Measurements from ENCODE around the gene COTL1. TPM values are rescaled to one million over a fixed set of nuclear protein-coding genes. Genes with fewer than 3 reads are reported as not detected.
"Not testable (repeated sequence)": the region's sequence is repeated elsewhere in the genome, so short reads cannot be mapped to it uniquely, and the experiment has no call there.

Gene COTL1
- total RNA-seq, 1 donor from 2014 or later: 487 TPM

DNA sequence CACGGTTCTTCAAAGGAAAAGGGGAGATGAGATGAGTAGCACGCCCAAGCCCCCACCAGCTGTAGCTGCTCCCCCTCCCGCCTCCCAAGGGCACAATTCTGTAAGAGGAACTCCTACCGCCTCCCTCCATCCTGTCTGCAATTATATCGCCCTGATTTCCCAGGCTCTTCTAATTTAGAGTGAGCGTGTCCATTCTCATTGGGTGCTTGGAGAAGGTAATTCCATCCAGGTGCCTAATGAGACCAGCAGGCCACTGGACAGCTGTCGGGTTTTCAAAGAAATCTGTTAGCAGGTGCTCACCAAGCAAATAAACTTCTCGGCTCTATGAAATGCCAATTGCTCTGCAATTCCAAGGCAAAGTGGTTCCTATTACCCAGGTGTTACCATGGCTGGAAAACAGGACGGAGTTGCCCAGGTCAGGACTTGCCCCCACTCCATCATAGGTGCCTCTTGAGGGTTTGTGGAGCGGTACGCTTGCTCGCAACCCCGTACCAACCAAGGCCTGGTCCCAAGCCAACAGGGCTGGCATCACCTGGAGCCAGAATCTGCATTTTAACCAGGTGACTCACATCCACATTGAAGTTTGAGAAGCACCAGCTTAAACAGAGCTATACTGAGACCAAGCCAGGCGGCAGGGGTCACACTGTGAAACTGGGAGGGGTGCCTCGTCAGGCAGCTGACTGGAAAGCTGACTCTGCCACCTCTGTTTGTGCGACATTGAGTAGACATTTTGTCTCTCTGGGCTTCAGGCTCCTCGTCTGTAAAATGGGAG lies 97.0 kb downstream of the COTL1 start:
- no peaks in the 10 kb centered on the region for H3K9me3 Mint-ChIP-seq
- TF ChIP-seq, protein P1, sequence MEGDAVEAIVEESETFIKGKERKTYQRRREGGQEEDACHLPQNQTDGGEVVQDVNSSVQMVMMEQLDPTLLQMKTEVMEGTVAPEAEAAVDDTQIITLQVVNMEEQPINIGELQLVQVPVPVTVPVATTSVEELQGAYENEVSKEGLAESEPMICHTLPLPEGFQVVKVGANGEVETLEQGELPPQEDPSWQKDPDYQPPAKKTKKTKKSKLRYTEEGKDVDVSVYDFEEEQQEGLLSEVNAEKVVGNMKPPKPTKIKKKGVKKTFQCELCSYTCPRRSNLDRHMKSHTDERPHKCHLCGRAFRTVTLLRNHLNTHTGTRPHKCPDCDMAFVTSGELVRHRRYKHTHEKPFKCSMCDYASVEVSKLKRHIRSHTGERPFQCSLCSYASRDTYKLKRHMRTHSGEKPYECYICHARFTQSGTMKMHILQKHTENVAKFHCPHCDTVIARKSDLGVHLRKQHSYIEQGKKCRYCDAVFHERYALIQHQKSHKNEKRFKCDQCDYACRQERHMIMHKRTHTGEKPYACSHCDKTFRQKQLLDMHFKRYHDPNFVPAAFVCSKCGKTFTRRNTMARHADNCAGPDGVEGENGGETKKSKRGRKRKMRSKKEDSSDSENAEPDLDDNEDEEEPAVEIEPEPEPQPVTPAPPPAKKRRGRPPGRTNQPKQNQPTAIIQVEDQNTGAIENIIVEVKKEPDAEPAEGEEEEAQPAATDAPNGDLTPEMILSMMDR (IDR thresholded peaks at IDR 0.05): no peak
- ChIA-PET CTCF (interaction anchor here (0.6 kb wide), 1 partner anchor 101 kb away, joined by 3 read pairs; no protein-coding TSS in a partner anchor), POLR2A (interaction anchor here (1.3 kb wide), 1 partner anchor 15 kb away, joined by 3 read pairs; no protein-coding TSS in a partner anchor)
- DNase-seq (no peak), ATAC-seq (ENCODE audit: low read depth) (no peak)
- no peaks in the 10 kb centered on the region for H3K4me1 Mint-ChIP-seq
- H3K36me3 Mint-ChIP-seq (ENCODE audit: low read depth): no peaks in the 10 kb centered on the region
- no peak overlapping the region for H3K4me3 Mint-ChIP-seq
- no peaks in the 10 kb centered on the region for H3K27me3 Mint-ChIP-seq
- intact Hi-C loops (cut with micrococcal nuclease): no loop called here
- no peak overlapping the region for H3K27ac Mint-ChIP-seq

DNA sequence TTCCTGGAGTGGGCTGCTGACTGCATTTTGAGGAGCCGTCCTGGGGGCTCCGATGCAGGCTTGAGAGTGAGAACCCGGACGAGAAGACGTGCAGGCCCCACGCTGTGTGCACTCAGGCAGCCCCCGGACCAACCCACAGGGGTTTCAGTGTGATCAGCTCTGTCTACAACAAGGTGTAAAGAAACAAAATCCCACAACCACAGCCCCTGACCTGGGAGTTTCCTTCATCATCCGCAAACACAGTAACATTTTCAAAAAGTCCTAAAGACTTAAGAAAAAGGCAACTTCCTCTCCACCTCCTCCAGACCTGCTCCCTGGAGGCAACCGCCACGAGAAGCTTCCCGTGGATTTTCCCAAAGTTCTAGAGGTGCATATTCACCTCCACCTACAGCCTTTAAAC lies 98.0 kb downstream of the COTL1 start:
- Mint-ChIP-seq H3K27me3 (no peaks in the 10 kb centered on the region), H3K4me1 (peaks cover 7% of the 10 kb centered on the region), H3K27ac (no peak overlapping the region), H3K36me3 (ENCODE audit: low read depth) (no peaks in the 10 kb centered on the region), H3K9me3 (no peaks in the 10 kb centered on the region), H3K4me3 (no peak overlapping the region)
- intact Hi-C loops (cut with micrococcal nuclease): no loop called here
- TF ChIP-seq, protein P1 (IDR thresholded peaks at IDR 0.05): no peak
- DNase-seq (no peak), ATAC-seq (ENCODE audit: low read depth) (no peak)
- CTCF ChIA-PET: interaction anchor here (1.4 kb wide), 1 partner anchor 9 kb away, joined by 3 read pairs; no protein-coding TSS in a partner anchor
- POLR2A ChIA-PET: interaction anchor here (0.5 to 1.3 kb wide), 2 partner anchors 14 to 65 kb away, joined by 3 to 5 read pairs; no protein-coding TSS in a partner anchor

DNA sequence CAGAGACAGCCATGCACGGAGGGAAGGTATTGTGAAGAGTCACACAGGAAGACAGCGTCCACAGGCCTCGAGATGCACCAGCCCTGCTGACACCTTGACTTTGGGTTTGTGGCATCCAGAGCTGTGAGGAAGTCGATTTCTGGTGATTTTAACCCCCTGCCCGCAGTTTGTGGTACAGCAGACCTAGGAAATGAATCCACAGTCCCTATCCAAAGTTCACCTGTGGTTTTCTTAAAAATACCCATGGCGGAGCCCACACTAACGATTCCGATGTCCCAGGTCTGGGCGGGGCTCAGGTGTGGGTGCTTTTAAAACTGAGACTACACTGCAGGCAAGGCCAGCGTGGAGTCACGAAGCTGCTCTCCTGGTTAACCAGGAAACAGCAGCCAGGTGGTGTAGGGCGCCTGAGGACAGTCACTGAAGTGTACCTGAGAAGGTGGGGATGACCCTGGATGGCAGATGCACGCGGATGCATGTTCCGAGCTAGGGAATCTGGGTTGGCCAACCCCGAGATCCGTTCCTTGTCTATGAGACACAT lies 99.0 kb downstream of the COTL1 start:
- CTCF ChIA-PET: interaction anchor here (1.4 kb wide), 1 partner anchor 8 kb away, joined by 3 read pairs; no protein-coding TSS in a partner anchor
- Mint-ChIP-seq H3K36me3 (ENCODE audit: low read depth) (no peaks in the 10 kb centered on the region), H3K9me3 (no peaks in the 10 kb centered on the region), H3K27ac (no peak overlapping the region), H3K4me3 (no peak overlapping the region), H3K4me1 (peaks cover 17% of the 10 kb centered on the region), H3K27me3 (no peaks in the 10 kb centered on the region)
- intact Hi-C loops (cut with micrococcal nuclease): no loop called here
- ATAC-seq (ENCODE audit: low read depth): no peak
- POLR2A ChIA-PET: no interaction called here
- TF ChIP-seq, protein P1 (IDR thresholded peaks at IDR 0.05): no peak
- DNase-seq: no peak

DNA sequence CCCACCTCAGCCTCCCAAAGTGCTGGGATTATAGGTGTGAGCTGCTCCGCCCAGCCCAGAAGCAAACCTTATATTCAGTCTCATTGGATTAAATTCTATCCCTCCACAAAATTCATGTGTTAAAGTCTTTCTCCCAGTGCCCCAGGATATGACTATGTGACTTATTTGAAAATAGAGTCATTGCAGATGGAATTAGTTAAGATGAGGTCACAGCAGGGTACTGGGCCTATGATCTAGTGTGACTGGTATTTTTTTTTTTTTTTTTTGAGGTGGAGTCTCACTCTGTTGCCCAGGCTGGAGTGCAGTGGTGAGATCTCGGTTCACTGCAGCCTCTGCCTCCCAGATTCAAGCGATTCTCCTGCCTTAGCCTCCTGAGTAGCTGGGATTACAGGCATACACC lies 99.7 kb downstream of the COTL1 start:
- POLR2A ChIA-PET; H3K4me3 Mint-ChIP-seq; H3K36me3 Mint-ChIP-seq (ENCODE audit: low read depth); H3K9me3 Mint-ChIP-seq; CTCF ChIA-PET; intact Hi-C loops (cut with micrococcal nuclease); H3K27me3 Mint-ChIP-seq; ATAC-seq (ENCODE audit: low read depth); DNase-seq; H3K27ac Mint-ChIP-seq: not testable (repeated sequence)
- peaks cover 21% of the 10 kb centered on the region for H3K4me1 Mint-ChIP-seq

DNA sequence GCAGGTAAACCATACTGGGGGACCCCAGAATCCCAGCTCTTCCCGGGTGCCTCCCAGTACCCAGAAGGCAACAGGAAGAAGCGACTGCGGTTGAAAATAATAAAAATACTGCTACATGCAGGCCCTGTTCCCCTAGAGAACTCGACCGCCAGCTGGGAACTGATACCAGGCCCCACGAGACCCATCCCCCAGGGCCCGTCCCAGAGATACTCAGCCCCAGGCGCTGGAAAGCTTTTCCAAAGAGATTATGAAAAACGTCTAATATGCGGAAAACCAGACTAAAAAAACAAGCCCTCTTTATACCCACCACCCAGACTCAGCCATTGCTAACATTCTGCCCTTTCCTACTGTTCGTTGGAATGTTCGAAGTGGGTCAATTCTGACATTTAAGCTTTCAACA lies 100.5 kb downstream of the COTL1 start:
- Mint-ChIP-seq H3K27me3 (no peaks in the 10 kb centered on the region), H3K9me3 (no peaks in the 10 kb centered on the region), H3K36me3 (ENCODE audit: low read depth) (no peaks in the 10 kb centered on the region), H3K4me1 (peaks cover 23% of the 10 kb centered on the region), H3K27ac (no peak overlapping the region), H3K4me3 (no peak overlapping the region)
- intact Hi-C loops (cut with micrococcal nuclease): no loop called here
- DNase-seq (no peak), ATAC-seq (ENCODE audit: low read depth) (no peak)
- ChIA-PET POLR2A (interaction anchor here (0.7 kb wide), 1 partner anchor 77 kb away, joined by 7 read pairs; no protein-coding TSS in a partner anchor), CTCF (interaction anchor here (1.0 kb wide), 1 partner anchor 9 kb away, joined by 3 read pairs; no protein-coding TSS in a partner anchor)
- TF ChIP-seq, protein P1 (IDR thresholded peaks at IDR 0.05): no peak

Other genes with a start within 250 kb of the COTL1 start
- gene ATP2C2, start 249.5 kb downstream of the COTL1 start, total RNA-seq: not detected in 2 replicates
- 9.8 and 15.0 TPM in 2 replicates for gene MEAK7, start 113.4 kb downstream of the COTL1 start, total RNA-seq
- 62.6 and 72.7 TPM in 2 replicates for gene KLHL36, start 30.4 kb upstream of the COTL1 start, total RNA-seq
- gene USP10, start 81.9 kb upstream of the COTL1 start, total RNA-seq: 138 and 147 TPM in 2 replicates
- not detected in 2 replicates for gene CRISPLD2, start 201.9 kb upstream of the COTL1 start, total RNA-seq